Effector memory CD8-positive, alpha-beta T cell (primary cell): ENCODE results near the gene DDX10.

Experiments
- ATAC-seq: fragments of 150-1000 bp; cut with Tn5 transposase; replicated peaks from 2 replicates; pipeline ENCODE4 v1.10.0; 2021; ENCODE audit warnings: mild to moderate bottlenecking, moderate library complexity
- DNase-seq, 3 experiments: peaks; one replicate each; pipeline ENCODE4 v3.0.0; 2021
- H3K27ac Mint-ChIP-seq, 2 donors: one replicate each; pipeline ENCODE4 v1.8.0; 2022; ENCODE audit warnings: mild to moderate bottlenecking in 2 of 2, mixed read lengths in 2 of 2, moderate library complexity in 2 of 2
- H3K27me3 Mint-ChIP-seq, 2 donors: one replicate each; pipeline ENCODE4 v1.8.0; 2022; ENCODE audit warnings: mixed read lengths in 2 of 2
- H3K36me3 Mint-ChIP-seq: one replicate; pipeline ENCODE4 v1.8.0; 2022; ENCODE audit warnings: mild to moderate bottlenecking, moderate library complexity, mixed read lengths; ENCODE audit not compliant: insufficient read depth
- H3K4me1 Mint-ChIP-seq, 2 donors: one replicate each; pipeline ENCODE4 v1.8.0; 2022; ENCODE audit warnings: low read depth in 2 of 2, mixed read lengths in 2 of 2
- H3K4me3 Mint-ChIP-seq, 2 donors: one replicate each; pipeline ENCODE4 v1.8.0; 2022; ENCODE audit warnings: mild to moderate bottlenecking in 2 of 2, mixed read lengths in 2 of 2, moderate library complexity in 2 of 2
- H3K9me3 Mint-ChIP-seq, 2 donors: one replicate each; pipeline ENCODE4 v1.8.0; 2022; ENCODE audit warnings: mixed read lengths in 2 of 2
- total RNA-seq, 9 experiments: gene quantifications; one replicate each; lab custom pipeline; 2026; lab: John Stamatoyannopoulos, UW

DDX10 gene
- total RNA-seq, result 39.6 to 150 (median 67.1) reads per million in 9 experiments

- Mint-ChIP-seq H3K9me3 (no peaks in the 10 kb centered on the region), H3K36me3 (peaks cover 20% of the 10 kb centered on the region), H3K4me1 (peaks cover 39 to 44% of the 10 kb centered on the region in 2 donors), H3K4me3 (peak within 1 kb of the TSS; percentile 98 to 100), H3K27me3 (no peaks in the 10 kb centered on the region), H3K27ac (peak within 1 kb of the TSS; percentile 98 to 99)
- ATAC-seq (peak; percentile 98), DNase-seq (peak; percentile 99)
These were observed at the start of gene DDX10 for GRCh38 chr11:108664730-108665525. DDX10 (plus strand) TSS chr11:108665069; CDS start chr11:108665154, 85 bp downstream.

- H3K36me3 Mint-ChIP-seq, result no peaks in the 10 kb centered on the region
- H3K27ac Mint-ChIP-seq, result no peak overlapping the region
- no peak overlapping the region for H3K4me3 Mint-ChIP-seq
These were observed 48.3 kb upstream of the DDX10 start for GRCh38 chr11:108616549-108616948.

GRCh38 chr11:108617055-108617454, 47.8 kb upstream of the DDX10 start:
- ATAC-seq (no peak), DNase-seq (no peak)
- H3K9me3 Mint-ChIP-seq, result no peaks in the 10 kb centered on the region
- no peak overlapping the region for H3K4me3 Mint-ChIP-seq
- H3K27me3 Mint-ChIP-seq, result peaks cover 34 to 60% of the 10 kb centered on the region in 2 donors
- H3K4me1 Mint-ChIP-seq, result no peaks in the 10 kb centered on the region
- no peaks in the 10 kb centered on the region for H3K36me3 Mint-ChIP-seq
- no peak overlapping the region for H3K27ac Mint-ChIP-seq

More at GRCh38 chr11:108616549-108616948, 48.3 kb upstream of the DDX10 start:
- no peak for DNase-seq
- no peak for ATAC-seq
- H3K4me1 Mint-ChIP-seq, result no peaks in the 10 kb centered on the region
- peaks cover 32 to 56% of the 10 kb centered on the region in 2 donors for H3K27me3 Mint-ChIP-seq
- H3K9me3 Mint-ChIP-seq, result no peaks in the 10 kb centered on the region

- H3K4me1 Mint-ChIP-seq, result no peaks in the 10 kb centered on the region
These were observed 46.3 kb upstream of the DDX10 start for GRCh38 chr11:108618529-108618928.

DNA sequence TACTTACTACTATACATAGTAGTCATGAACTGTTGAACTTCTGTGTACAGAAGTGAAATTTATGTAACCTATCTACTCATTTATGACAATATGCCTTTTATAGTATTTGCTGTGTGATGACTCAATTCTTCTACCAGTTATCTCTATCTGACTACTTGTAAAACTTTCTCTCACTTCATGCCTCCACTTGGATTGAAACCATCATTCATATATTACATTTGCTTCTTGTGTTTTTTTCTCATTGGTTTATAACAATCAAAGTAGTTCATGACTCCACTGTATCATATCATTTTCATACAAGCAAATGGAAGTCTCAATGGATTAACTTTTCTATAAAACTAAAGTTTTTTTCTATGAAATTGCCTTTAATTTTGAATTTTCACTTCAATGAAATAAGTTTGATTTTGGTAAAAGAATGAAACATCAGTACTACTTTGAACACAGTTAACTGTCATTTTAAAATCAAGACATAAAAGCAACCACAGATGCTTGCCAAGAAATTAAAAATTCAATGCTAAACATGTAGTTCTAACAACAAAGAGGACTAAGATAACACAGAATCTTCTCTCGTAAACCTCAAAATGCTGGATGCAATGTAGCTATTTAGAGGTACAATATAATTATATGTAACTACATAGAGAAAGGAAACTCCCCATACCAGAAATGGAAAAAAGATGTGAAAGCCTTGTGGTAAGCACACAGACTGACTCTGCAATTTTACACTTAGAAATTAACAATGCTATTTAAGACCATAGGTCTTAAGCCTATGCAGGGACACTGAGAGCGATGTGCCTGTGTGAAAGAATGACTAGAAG, 43.7 kb upstream of the DDX10 start:
- Mint-ChIP-seq H3K27me3 (peaks cover 58 to 65% of the 10 kb centered on the region in 2 donors), H3K4me1 (no peaks in the 10 kb centered on the region), H3K27ac (no peak overlapping the region), H3K4me3 (no peak overlapping the region), H3K9me3 (no peaks in the 10 kb centered on the region), H3K36me3 (no peaks in the 10 kb centered on the region)
- no peak for ATAC-seq
- DNase-seq, result no peak

More at GRCh38 chr11:108618529-108618928, 46.3 kb upstream of the DDX10 start:
- no peak for ATAC-seq
- Mint-ChIP-seq H3K9me3 (no peaks in the 10 kb centered on the region), H3K4me3 (no peak overlapping the region), H3K36me3 (no peaks in the 10 kb centered on the region), H3K27me3 (peaks cover 42 to 58% of the 10 kb centered on the region in 2 donors), H3K27ac (no peak overlapping the region)
- no peak for DNase-seq

- ATAC-seq, result no peak
- Mint-ChIP-seq H3K9me3 (no peaks in the 10 kb centered on the region), H3K4me1 (no peaks in the 10 kb centered on the region), H3K27me3 (peaks cover 55 to 61% of the 10 kb centered on the region in 2 donors), H3K36me3 (no peaks in the 10 kb centered on the region), H3K27ac (no peak overlapping the region), H3K4me3 (no peak overlapping the region)
- DNase-seq, result no peak
These were observed 42.5 kb upstream of the DDX10 start for GRCh38 chr11:108622341-108622740.

- H3K36me3 Mint-ChIP-seq, result no peaks in the 10 kb centered on the region
- H3K27ac Mint-ChIP-seq, result no peak overlapping the region
- peaks cover 44 to 55% of the 10 kb centered on the region in 2 donors for H3K27me3 Mint-ChIP-seq
- no peaks in the 10 kb centered on the region for H3K4me1 Mint-ChIP-seq
- ATAC-seq (peak; percentile 35), DNase-seq (no peak)
- no peak overlapping the region for H3K4me3 Mint-ChIP-seq
- no peaks in the 10 kb centered on the region for H3K9me3 Mint-ChIP-seq
These were observed 40.5 kb upstream of the DDX10 start for GRCh38 chr11:108624196-108624925.

DNA sequence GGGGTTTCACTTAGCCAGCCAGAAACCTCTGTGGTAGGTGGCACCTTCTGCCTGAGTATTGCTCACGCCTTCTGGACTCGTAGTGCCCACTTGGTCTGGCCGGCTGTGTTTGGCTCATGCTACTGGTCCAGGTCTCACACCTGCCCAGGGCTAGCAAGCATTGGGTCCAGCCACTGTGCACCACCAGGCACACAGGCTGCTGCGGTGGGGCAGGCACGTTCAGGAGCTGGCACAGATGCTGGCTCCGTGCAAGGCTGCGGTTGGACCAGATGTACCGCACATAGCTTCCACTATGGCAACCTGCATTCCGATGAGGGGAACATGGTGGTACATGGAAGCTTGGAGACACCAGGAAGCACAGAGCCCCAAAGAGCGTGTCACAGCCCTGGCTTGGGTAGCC, 36.5 kb upstream of the DDX10 start:
- no peak overlapping the region for H3K4me3 Mint-ChIP-seq
- no peaks in the 10 kb centered on the region for H3K9me3 Mint-ChIP-seq
- no peaks in the 10 kb centered on the region for H3K36me3 Mint-ChIP-seq
- no peak overlapping the region for H3K27ac Mint-ChIP-seq
- H3K27me3 Mint-ChIP-seq, result peaks cover 26% of the 10 kb centered on the region in 2 donors
- no peak for ATAC-seq
- H3K4me1 Mint-ChIP-seq, result no peaks in the 10 kb centered on the region
- DNase-seq, result no peak

GRCh38 chr11:108628812-108629211, 36.1 kb upstream of the DDX10 start:
- Mint-ChIP-seq H3K4me3 (no peak overlapping the region), H3K9me3 (no peaks in the 10 kb centered on the region), H3K27me3 (peaks cover 26% of the 10 kb centered on the region in 2 donors), H3K27ac (no peak overlapping the region), H3K4me1 (no peaks in the 10 kb centered on the region), H3K36me3 (no peaks in the 10 kb centered on the region)
- ATAC-seq, result no peak
- DNase-seq, result no peak

GRCh38 chr11:108629274-108629673, 35.6 kb upstream of the DDX10 start:
- Mint-ChIP-seq H3K9me3 (no peaks in the 10 kb centered on the region), H3K4me3 (no peak overlapping the region)
- no peak for ATAC-seq

GRCh38 chr11:108632041-108632704, 32.7 kb upstream of the DDX10 start:
- no peaks in the 10 kb centered on the region for H3K4me1 Mint-ChIP-seq
- H3K27me3 Mint-ChIP-seq, result peaks cover 23 to 25% of the 10 kb centered on the region in 2 donors
- H3K27ac Mint-ChIP-seq, result no peak overlapping the region
- ATAC-seq (no peak), DNase-seq (no peak)
- H3K4me3 Mint-ChIP-seq, result no peak overlapping the region
- H3K36me3 Mint-ChIP-seq, result no peaks in the 10 kb centered on the region
- no peaks in the 10 kb centered on the region for H3K9me3 Mint-ChIP-seq

More at GRCh38 chr11:108629274-108629673, 35.6 kb upstream of the DDX10 start:
- Mint-ChIP-seq H3K4me1 (no peaks in the 10 kb centered on the region), H3K27me3 (peaks cover 28% of the 10 kb centered on the region in 2 donors), H3K27ac (no peak overlapping the region), H3K36me3 (no peaks in the 10 kb centered on the region)
- no peak for DNase-seq

- DNase-seq (no peak), ATAC-seq (no peak)
- Mint-ChIP-seq H3K9me3 (no peaks in the 10 kb centered on the region), H3K36me3 (no peaks in the 10 kb centered on the region), H3K27ac (no peak overlapping the region), H3K4me1 (no peaks in the 10 kb centered on the region), H3K4me3 (no peak overlapping the region), H3K27me3 (peaks cover 32 to 34% of the 10 kb centered on the region in 2 donors)
These were observed 29.8 kb upstream of the DDX10 start for GRCh38 chr11:108635106-108635505.

GRCh38 chr11:108636222-108636621, 28.6 kb upstream of the DDX10 start:
- no peak overlapping the region for H3K4me3 Mint-ChIP-seq
- H3K27me3 Mint-ChIP-seq, result peaks cover 32 to 34% of the 10 kb centered on the region in 2 donors
- ATAC-seq (no peak), DNase-seq (no peak)
- H3K36me3 Mint-ChIP-seq, result no peaks in the 10 kb centered on the region
- no peak overlapping the region for H3K27ac Mint-ChIP-seq
- H3K4me1 Mint-ChIP-seq, result no peaks in the 10 kb centered on the region
- H3K9me3 Mint-ChIP-seq, result no peaks in the 10 kb centered on the region
